ENCODE measurements around the gene TARS3.
"Not testable (repeated sequence)": the region's sequence is repeated elsewhere in the genome, so short reads cannot be mapped to it uniquely, and the experiment has no call there.

The TARS3 gene

DNA sequence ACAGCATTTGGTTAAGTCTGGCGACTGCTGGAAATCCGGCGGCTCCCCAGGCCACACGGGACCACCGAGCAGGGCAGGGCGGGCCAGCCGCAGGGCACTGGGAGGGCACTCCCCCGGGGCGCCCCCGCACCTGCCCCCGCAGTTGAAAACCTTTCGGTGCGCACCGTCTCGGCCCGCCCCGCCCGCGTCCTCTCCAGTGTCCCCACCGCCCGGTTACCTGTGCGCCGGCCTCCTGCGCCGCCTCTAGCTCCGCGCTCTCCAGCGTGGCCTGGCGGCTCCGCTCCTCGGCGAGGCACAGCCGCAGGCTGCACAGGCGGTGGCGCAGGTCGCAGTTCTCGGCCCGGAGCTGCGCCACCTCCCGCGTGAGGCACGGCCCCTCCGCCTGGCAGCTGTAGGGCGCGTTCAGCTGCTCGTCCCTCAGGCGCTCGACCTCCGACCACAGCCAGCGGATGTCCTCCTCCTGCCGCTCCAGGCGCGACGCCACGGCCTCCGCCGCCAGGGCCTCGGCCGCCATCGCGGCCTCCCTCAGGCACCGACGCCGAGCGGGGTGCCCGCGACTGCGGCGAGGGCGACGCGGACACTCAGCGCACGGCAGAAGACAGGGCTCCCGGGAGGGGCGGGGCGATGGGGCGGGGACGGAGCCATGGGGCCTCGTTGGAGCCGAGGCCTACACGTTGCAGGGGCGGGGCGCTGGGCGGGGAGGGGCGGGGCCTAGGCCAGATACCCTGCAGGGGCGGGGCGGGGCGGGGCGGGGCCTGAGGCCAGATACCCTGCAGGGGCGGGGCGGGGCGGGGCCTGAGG is at the start of gene TARS3:
Gene TARS3 (minus strand): TSS at position 600 of the 801 bp plus-strand sequence. CDS start 86 bp downstream, at position 514.
- no peak for FAIRE-seq

DNA sequence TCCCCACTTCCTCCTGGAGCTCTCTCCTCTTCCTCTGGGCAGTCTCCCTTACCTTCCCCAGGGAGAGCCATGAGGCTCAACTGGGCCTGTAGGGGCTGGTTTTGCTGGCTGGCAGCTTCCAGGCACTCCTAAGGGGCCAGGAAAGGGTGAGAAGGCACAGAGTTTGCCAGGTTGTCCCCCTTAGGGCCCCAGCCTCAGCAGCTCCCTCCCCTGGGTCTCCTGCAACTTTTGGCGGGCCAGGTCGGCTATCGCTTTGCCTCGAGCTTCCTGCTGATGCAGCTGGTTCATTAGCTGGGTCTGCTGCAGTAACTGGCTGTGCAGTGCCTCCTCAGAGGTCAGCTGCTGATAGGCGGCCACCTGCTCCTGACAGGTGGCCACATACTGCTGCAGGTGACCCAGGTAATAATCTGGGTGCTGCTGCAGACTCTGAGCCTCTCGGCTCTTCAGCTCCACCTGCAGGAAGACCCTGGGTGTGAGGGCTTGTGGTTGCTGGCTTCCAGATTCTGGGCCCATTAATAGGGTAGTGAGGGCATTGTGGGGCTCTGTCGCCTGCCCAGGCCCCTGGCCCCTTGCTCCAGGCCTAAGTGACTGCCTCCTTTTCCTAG is 49.3 kb upstream of the TARS3 start:
- no peak for FAIRE-seq

DNA sequence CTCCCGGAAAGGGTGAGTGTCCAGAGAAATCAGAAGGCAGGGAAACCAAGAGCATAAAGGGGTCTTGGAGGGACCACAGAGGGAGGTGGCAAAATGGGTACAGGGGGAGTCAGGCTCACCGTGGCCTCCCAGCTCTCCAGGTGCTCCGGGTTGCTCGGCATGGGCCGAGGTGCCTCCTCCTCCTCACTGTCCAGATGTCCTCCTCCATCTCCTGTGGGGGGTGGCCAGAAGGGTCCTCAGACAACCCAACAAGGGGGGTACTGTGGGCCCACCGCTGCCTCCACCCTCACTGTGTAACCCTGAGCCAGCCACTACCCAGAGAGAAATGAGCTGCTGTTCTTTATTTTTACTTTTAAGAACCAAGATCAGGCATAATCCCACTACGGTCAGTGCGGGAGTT is 48.6 kb upstream of the TARS3 start:
- FAIRE-seq: no peak

DNA sequence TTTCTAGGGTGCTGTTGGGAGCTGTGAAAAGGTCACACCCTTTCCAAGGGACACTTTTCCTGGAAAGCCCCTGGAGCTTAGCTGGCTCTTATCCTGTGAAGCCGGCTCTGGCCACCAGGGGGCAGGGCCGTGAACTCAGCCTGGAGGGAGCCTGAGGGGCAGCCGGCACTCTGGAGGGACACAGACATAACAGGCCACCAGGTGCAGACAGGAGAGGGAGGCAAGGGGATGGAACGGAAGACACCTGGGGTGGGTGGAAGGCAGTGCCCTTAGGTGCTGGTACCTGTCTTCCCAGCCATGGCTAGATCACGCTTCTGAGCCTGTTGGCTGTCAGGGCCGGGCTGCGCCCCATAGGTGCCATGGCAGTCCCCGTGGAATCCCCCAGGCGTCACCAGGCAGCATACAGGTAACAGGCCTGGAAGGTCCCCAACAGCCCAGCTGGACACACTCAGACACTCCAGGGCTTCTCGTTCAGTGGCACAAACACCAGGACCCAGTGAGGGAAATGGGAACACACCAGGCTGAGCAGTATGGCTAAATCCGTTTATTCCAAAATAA is 42.9 kb upstream of the TARS3 start:
- FAIRE-seq: not testable (repeated sequence)

DNA sequence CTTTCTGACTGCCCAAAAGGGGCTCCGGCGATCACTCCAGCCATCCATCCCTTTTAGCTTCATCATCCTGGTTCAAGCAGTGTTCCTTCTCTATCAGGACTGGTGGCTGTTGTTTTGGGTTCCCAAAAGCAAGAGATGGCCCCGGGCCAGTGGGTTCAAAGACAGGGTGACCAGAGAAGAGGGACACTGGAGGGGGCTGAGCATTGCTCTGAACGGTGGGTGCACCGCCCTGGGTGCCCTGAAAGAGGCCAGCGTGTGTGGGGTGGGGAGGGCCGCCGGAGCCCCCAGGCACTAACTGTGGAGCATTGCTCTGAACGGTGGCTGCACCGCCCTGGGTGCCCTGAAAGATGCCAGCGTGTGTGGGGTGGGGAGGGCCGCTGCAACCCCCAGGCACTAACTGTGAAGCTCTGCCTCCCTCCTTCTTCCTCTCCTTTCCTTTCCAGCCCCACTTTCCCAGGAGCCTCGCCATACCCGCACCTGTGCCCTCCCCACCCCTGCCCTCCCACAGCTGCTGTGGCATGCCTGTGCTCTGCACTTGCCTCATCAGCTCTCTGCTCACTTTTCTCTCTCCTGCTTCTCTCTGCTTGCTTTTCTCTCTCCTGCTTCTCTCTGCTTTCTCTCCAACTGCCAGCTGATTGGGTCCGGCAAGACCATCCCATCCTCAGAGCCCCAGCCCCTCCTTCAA is 41.6 kb upstream of the TARS3 start:
- FAIRE-seq: no peak

DNA sequence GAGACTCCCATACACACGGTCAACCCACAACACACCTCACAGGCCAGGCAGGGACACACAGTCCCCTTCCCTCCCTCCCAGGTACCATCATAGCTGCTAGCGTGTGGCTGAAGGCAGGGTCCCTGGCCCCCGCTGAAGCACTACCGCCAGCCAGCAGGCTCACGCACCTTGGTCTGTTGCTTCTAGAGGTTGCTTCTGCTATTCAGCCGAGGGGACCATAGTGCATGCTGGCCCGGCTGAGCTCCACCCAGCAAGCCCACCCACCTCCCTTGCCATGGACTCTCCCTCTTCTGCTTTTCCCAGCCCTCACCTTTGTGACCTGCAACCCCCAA is 41.0 kb upstream of the TARS3 start:
- not testable (repeated sequence) for FAIRE-seq

DNA sequence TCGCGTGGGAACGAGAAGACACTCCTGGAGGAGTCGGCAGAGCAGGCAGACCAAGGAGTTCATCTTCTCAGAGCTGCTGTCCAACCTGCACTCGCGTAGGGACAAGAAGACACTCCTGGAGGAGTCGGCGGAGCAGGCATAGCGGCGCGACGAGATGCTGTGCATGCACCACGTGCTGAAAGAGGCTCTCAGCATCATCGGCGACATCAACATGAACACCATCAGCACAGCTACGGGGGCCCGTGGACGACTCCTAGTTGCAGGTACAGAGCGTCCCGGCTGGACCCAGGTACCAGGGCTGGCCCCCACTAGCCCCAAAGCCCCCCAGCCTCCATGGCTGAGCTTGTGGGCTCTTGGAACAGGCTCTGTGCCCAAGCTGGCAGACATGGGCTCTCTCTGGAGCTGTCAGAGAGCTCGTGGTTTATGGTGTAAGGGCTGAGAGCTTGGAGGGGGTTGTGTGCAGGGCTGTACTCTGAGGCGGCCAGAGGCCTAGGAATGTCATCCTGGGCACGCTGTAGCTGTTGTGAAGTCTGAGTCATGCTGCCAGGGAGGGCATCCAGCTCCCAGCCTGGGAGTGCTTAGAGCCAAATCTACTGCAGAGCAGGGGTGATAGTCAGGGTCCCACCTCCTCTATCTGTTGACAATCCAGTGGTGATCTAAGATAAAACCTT is 40.5 kb upstream of the TARS3 start:
- FAIRE-seq: not testable (repeated sequence)

DNA sequence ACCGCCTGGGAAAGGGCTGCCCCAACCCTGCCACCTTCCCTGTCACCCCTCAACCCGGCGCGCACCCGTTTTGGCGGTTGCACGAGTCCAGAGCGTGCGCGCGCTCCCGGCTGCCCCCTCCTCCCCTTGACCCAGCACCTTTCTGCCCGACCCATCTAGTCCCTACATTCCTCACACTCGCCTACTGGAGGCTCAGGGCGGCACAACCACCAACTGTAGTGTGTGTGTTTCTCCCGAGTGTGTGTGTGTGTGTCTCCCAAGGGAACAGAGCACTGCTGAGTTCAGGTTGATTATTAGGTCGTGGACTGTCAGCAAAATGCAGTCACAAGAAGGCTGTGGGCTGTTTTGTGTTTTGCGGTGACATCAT is 22.4 kb upstream of the TARS3 start:
- FAIRE-seq: not testable (repeated sequence)

DNA sequence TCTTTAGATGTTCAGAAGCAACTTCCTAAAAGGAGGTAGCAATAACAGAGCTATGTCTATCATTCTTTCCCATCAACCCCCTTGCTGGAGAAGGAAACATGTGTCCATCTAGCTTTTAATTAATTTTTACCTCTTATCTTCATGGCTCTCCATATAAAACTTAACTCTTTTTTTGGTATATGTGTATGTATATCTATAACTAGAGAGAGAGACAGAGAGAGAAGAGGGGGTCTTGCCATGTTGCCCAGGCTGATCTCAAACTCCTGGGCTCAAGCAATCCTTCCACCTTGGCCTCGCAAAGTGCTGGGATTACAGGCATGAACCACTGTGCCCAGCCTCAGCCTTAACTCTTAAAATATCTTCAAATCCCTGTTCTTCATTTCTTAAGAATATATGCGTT is 10.6 kb upstream of the TARS3 start:
- FAIRE-seq: not testable (repeated sequence)

DNA sequence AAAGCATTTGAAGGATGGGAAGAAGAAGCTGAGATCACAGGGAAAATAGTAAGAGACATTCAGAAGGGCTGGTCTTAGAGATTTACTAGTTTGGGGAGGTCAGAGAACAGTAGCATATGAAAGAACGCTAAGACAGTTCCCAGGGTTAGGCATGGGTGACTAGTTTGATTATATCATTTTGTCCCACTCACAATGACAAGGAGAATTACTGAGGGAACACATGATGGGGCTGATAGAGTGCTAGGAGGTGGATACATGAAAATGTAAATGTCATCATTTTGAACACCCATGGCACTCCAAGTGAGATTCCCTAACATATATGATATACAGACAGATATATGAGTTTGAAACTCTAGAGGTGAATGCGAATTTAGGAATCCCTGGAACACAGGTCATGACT is 9.3 kb upstream of the TARS3 start:
- FAIRE-seq: no peak

DNA sequence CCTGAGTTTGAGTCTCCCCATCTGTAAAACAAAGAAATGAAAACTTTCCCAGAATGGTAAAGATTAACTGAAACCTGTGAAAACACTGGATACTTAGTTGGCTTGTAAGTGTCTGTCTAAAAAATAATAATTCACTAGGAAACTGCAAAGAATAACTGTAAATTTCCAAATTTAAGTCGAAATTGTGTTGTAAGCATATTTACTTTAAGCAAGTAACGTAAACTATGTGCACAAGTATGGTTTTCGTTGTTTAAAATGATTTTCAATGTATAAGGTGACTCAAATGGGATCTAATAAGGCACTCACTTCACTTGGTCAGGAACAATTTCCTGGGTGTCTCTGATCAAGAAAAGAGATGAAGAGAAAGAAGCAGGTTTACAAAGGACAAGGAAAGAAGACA is 8.5 kb upstream of the TARS3 start:
- no peak for FAIRE-seq

DNA sequence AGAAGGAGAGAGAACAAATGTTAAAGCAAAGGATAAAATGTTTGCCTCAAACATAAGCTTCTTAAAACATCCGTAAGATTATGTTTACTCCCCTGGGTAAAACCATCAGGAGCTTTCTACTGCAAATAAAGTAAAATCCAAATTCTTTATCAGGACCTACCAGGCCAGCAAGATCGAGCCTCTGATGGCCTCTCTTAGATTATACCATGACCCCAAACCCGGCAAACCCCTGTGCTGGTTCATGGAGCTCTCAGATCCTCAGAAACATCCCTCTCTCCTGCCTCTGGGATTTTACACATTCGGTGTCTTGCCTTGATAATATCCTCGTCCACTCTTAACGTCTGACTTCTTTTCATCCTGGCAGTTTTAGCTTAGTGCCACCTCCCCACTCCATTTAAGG is 7.5 kb upstream of the TARS3 start:
- FAIRE-seq: no peak

DNA sequence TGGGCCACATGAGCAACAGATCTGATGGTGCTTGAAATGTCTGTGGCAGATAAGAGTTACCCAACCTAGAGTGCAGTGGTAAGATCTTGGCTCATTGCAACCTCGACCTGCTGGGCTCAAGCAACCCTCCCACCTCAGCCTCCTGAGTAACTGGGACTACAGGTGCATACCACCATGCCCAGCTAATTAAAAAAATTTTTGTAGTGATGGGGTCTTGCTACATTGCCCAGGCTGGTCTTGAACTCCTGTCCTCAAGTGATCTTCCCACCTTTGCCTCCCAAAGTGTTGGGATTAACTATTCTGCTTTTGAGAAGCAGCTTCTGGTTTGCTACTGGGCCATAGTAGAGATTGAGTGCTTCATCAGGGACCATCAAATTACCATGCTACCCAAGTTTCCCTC is 2.9 kb upstream of the TARS3 start:
- FAIRE-seq: no peak

DNA sequence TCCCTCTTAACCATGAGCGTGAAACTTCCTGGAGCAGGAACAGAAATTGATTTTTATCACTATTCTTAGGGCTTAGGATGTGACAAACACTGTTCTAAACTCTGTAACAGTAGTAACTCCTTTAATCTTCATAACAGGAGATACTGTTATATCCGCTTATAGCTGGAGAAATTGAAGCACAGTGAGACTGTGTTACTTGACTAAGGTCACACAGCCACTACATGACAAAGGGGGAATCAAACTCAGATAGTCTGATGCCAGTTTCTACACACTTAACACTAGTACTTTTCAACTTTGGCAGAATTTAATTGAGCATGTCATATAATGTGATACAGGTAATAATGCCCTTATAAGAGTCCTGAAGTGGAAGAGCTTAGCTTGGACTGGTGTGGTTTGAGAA is 800 bp upstream of the TARS3 start:
- FAIRE-seq: no peak

DNA sequence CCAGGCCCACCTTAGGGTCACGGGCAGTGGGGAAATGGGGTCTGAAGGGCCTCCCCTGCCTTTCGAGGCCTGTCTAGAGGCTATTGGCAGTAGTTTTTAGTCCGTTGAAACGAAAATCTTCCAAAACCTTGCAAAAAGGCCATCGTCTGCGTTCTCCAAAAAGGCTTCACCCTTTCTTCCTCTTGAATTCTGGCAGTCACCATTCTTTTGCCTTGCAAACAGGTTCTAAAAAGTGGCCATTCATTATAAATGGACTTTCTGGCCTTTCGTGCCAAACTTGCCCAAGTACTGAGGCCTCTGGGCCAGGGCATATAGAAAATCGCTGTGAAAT is 367 bp upstream of the TARS3 start:
- FAIRE-seq: no peak

DNA sequence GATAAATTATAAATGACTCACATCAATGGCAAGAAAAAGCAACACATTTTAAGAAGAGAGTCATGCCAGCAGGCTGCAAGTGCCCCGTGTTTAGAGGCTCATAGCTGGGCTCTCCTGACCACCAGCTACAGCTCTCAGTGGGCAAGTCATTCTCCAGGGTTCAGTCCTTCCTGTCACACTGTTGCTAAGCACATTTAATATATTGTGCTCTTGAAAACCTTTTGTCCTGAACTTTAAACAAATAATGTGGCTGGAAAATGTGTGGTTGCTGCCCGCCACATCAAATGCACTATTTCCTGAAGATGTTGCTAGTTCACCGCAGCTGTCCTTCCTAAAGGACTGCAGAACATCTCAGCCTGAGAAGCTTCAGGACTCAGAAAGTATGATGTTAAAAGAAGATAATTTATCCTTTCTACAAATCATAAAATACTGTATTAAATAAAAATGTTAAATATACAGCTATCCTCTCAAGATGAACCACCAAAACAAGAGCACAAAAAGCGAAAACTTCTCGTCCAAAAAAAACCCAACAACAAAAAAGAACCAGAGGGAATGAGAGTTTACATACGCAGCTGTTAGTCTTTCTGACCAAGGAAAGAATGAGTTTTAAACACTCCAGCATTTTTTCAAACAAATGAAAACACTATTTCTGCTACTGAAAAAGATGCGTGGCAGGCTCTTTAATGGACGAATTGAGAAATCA is 951 bp downstream of the TARS3 start:
- FAIRE-seq: no peak

DNA sequence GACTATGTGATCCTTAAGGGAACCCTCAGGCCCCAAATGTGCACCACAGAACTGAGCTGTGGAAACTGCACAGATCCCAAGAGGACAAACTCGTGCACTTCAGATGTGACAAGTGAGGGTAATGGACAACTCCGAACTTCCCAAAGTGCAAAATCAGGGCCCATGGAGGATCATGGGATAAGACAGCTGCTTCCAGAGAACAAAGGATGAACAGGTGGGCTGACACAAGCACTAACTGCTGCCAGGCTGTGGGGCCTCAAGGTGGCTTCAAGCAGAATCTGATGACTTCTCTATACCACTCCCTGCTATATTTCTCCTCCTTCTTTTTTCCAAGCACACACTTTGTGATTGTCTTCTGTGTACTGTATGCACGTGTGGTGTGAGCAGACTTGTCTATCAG is 5.4 kb downstream of the TARS3 start:
- no peak for FAIRE-seq

DNA sequence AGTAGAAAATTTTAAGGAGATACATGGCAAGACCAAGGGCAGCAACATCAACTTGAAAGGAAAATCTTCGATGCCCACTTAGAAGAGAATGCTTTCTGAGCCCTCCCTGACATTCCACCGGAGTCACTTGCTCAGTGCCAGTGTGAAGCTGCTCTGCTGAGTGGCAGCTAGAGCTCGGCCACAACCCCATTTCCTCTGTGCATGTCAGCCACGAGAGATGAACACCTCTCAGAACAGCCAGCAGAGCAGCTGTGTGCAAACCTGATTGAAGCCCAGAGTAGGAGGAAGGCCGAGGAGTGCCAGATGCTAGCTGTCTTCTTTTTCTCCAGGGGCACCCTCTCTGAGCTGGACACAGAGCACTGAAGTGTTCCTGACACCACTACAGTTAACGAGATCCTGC is 12.2 kb downstream of the TARS3 start:
- FAIRE-seq: no peak

DNA sequence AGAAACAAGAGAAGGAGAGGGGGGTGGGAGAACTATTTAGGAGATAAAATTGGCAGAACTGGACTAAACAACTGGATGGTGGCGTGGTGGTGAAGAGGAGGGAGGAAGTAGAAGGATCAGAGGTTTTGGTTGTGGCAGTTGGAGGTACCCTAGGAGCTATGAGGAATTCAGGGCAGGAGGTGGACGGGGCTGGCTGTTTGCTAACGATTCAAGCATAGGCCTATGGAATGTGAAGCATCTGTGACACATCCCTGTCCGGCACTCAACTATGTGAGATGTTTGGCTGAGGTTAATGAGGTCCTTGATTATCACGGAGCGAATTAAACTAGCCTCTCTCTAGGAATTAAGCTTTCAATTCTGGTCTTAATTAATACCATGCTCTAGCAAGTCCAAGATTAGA is 13.5 kb downstream of the TARS3 start:
- no peak for FAIRE-seq

DNA sequence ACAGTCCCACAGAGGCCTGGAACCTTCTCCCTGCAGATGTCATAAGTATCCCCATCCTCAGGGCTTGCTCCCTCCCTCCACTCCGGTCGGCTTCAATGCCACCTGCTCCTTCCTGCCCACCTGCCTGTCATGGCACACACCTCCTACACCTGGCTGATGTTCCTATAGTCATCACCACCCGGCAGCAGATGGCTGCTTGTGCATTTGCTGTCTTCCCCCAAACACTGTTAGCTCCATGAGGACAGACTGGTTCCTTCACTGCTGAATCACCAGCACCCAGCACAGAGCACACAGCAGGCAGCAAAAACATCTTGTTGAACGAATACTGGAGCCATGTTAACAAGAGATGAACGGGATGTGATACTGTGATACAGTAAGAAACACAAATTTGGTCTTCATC is 14.8 kb downstream of the TARS3 start:
- FAIRE-seq: no peak

DNA sequence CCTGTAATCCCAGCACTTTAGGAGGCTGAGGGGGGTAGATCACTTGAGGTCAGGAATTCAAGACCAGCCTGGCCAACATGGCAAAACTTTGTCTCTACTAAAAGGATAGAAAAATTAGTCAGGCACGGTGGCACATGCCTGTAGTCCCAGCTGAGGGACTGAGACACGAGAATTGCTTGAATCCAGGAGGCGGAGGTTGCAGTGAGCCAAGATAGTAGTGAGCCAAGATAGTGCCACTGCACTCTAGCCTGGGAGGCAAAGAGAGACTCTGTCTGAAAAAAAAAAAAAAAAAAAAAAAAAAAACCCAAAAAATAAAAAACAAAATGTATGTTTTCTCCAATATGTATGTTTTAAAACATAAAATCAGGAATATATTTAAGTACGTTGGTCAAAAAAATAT is 16.3 kb downstream of the TARS3 start:
- FAIRE-seq: no peak

DNA sequence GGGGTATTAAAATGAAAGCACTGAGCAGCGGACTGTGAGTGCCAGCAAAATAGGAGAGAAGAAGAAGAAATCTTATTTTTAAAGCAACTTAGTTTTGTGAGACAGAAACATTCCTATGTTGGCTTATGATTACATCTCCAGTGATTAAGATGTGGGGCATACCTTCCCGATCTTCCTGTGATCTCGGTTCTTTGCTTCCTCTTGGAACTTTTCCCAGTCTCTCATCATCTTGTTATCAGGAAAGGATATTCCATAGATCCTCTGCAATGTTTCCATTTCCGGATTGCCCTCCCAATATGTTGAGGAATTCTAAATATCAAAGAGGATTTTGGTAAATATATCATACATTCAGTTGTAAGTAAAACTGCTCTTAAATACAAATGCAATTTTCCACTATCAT is 22.2 kb downstream of the TARS3 start:
- no peak for FAIRE-seq

DNA sequence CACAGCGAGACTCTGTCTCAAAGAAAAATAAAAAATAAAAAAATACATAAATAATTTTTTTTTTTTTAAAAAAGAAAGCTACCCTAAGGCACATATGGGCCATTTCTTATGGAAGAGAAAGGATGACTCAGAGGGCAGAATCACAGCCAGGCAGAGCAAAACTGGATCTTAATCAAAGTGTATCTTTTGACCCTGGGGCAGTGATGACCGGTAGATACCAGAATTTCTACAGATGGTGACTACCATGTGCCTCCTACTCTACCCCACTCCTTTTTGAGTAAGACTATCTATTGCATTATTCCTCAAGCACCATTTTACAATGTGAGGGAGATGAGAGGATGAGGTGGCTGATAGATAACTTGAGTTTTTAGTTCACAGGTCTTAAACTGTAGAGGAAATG is 26.0 kb downstream of the TARS3 start:
- FAIRE-seq: no peak

Data from G401.6 (cell line).